GM12874 (cell line): ENCODE results near the gene VPS26A.

ENCODE experiments used
- TF ChIP-seq, protein P1 (sequence below): IDR thresholded peaks from 2 replicates; pipeline ENCODE4 v1.5.1; 2011; ENCODE audit warnings: low read depth, mild to moderate bottlenecking, control low read depth, low read length, moderate library complexity; ENCODE audit not compliant: insufficient read depth

The VPS26A gene

DNA sequence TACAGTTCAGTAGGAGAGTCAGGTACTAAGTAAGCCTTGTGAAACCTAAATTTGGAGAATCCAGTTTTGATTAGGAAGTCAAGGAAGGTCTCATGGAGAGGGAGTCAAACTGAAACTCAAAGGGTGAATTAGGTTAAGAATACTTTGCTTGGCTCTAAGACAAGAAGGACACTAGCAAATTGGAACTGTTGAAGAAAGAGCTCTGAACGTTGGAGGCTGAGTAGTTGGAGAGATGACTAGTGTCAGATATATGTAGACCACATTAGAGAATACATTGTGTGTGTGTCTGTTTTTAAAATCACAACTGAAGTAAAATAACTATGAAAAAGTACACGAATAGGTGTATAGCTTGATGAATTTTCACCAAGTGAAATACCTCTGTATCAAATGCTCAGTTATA is 6.3 kb downstream of the VPS26A start:
- TF ChIP-seq, protein P1, sequence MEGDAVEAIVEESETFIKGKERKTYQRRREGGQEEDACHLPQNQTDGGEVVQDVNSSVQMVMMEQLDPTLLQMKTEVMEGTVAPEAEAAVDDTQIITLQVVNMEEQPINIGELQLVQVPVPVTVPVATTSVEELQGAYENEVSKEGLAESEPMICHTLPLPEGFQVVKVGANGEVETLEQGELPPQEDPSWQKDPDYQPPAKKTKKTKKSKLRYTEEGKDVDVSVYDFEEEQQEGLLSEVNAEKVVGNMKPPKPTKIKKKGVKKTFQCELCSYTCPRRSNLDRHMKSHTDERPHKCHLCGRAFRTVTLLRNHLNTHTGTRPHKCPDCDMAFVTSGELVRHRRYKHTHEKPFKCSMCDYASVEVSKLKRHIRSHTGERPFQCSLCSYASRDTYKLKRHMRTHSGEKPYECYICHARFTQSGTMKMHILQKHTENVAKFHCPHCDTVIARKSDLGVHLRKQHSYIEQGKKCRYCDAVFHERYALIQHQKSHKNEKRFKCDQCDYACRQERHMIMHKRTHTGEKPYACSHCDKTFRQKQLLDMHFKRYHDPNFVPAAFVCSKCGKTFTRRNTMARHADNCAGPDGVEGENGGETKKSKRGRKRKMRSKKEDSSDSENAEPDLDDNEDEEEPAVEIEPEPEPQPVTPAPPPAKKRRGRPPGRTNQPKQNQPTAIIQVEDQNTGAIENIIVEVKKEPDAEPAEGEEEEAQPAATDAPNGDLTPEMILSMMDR = no peak

DNA sequence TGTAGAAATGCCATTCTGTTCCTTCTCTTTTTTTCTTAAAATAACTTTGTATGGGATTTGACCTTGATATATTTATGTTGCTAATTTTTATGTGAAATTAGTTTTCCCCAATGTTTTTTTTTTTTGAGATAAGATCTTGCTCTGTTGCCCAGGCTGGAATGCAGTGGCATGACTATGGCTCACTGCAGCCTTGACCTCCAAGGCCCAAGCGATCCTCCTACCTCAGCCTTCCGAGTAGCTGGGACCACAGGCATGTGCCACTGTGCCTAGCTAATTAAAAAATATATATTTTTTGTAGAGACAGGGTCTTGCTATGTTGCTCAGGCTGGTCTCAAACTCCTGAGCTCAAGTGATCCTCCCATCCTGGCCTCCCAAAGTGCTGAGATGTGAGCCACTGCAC is 16.0 kb downstream of the VPS26A start:
- TF ChIP-seq, protein P1 = no peak

DNA sequence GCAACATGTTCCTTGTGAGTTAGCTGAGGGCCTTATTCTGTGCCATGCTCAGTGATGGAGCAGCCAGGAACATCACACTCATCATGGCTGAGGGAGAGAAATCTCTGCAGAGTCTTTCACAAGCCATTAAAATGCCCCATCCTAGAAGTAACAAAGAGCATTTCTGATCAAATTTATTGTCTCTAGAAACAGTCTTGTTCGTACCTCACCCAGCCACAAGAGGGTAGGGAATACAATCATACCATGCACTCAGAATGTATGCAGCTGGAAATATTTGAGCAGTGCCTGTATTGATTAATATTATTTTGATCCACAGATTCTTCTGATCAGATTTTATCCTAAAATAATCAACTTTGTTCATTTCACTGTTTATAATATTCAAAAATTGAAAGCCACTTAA is 17.3 kb downstream of the VPS26A start:
- TF ChIP-seq, protein P1 = no peak

DNA sequence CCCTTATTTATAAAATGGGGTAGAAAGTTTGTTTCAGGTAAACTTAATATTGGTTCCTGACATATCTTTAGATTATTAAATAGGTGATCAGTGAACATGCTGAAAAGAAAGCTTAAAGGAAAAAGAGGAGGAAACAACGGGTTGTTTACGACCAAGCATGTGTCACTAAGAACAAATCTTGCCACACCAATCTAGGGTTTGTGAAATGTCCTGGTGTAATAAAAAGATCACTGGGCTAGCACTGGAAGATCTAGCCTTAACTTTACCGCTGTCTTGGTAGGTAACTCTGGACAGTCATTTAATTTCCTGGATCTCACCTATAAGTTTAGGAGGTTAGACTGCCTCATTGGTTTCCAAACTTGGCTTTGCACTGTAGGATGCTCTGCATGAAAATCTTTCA is 19.0 kb downstream of the VPS26A start:
- TF ChIP-seq, protein P1 = no peak

DNA sequence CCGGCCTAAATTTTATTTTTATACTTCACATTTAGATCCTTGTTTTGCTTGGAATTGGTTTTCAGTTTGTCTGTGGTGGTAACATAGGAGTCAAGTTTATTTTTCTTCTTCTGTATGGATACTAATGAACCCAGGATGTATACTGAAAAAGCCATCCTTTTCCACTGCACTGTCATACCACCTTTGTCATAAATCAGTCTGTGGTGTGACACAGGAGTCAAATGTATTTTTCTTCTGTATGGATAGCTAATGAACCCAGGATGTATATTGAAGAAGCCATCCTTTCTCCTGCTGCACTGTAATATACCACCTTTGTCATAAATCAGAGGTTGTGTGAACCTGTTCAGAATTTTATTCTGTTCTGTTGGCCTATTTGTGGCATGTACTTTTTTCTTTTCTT is 21.4 kb downstream of the VPS26A start:
- TF ChIP-seq, protein P1 = no peak

DNA sequence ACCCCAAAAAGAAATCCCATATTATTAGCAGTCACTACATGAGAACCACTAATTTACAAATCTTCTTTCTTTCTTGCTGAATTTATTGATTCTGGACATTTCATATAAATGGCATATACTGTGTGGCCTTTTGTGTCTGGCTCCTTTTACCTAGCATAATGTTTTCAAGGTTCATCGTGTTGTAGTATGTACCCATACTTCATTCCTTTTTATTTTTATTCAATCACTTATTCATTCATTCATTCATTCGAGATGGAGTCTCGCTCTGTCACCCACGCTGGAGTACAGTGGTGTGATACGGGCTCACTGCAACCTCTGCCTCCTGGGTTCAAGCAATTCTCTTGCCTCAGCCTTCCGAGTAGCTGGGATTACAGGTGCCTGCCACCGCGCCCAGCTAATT is 21.9 kb downstream of the VPS26A start:
- TF ChIP-seq, protein P1 = no peak

DNA sequence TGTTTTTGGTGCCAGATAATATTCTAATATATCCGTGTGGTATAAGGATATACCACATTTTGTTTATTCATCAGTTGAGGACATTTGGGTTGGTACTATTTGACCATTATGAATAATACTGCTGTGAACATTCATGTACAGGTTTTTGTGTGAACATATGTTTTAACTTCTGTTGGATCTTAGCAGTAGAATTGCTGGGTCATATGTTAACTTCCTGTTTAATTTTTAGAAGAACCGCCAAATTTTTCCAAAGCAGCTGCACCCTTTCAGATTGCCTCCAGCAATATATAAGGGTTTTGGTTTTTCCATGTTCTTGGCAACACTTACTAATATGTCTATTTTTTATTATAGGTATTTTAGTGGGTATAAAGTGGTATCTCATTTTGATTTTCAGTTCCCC is 22.8 kb downstream of the VPS26A start:
- TF ChIP-seq, protein P1 = no peak

DNA sequence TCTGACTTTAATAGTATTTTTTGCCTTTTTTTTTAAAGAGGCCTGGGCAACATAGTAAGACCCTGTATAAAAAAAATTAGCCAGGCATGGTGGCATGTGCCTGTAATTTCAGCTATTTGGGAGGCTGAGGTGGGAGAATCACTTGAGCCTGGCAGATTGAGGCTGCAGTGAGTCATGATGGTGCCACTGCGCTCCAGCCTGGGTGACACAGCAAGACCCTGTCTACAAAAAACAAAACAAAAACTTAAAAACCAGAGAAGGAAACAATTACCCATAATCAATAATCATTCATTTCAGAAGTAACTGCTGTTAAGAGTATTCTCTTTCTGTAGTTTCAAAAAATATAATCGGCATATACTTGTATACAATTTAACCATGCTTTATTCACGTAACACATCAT is 28.0 kb downstream of the VPS26A start:
- TF ChIP-seq, protein P1 = no peak
